Inferior parietal cortex (tissue), 1 donor: Measurements from ENCODE around the gene RIPPLY2.

Experiments used
- DNase-seq: peaks from one replicate; pipeline ENCODE4 v3.0.0-alpha.2; 2016; ENCODE audit errors: extremely low spot score

RIPPLY2 gene

GRCh38 chr6:83905648-83906047 lies 52.5 kb downstream of the RIPPLY2 start:
- DNase-seq, result no peak
